Measurements from ENCODE around the gene NSUN4. TPM values are rescaled to one million over a fixed set of nuclear protein-coding genes. Genes with fewer than 3 reads are reported as not detected.

The NSUN4 gene
- total RNA-seq, 1 experiment from 2014 or later: 8.8 TPM

DNA sequence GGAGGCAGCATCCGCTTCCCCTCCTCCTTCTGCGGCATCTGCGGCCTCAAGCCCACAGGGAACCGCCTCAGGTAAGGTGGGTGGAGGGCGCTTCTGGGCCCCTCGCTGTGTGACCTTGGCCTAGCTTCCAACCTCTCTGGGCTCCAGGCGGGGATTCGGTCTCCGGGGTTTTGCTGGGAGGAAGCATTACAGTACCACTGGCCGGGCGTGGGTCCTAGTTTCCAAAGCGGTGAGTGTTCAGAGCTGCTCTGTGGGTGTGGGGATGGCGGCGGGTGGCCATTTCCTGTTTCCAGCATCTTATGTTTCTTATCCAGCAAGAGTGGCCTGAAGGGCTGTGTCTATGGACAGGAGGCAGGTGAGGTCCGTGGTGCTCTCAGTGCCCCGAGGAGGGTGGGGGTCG, 65.1 kb downstream of the NSUN4 start:
- DNase-seq (ENCODE audit: low read depth): no peak

DNA sequence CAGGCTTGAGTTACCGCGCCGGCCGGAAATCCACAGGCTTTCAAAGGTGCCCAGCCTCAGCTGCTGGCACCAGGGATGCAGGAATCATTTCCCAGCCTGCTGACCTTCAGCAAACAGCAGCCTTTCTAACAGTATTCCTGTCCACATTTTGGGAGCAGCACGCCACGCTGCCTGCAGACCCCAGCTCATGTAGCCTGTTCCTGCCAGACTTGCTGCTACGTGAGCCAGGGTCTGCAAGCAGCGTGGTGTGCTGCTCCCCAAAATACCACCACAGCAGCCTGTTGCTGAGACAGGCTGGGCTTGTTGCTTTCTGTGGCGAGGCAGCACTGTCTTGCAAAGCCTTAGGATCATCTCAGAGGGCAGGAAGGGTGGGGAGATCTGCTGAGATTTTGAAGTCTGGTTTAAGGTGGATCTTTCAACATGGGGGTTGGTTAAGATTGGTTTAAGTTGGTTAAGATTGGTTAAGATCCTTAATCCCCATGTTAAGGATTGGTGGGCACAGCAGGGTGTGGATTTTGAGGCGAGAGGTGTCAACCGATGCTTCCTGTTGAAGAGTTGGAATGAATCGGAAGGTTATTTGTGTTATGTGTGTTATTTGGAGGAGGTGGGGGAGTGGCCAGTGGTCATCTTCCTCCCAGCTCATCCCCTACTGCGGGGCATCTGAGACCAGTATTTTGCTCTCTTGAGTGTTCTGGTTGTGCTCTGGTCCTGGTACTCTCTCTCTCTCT, 66.4 kb downstream of the NSUN4 start:
- DNase-seq (ENCODE audit: low read depth): no peak

DNA sequence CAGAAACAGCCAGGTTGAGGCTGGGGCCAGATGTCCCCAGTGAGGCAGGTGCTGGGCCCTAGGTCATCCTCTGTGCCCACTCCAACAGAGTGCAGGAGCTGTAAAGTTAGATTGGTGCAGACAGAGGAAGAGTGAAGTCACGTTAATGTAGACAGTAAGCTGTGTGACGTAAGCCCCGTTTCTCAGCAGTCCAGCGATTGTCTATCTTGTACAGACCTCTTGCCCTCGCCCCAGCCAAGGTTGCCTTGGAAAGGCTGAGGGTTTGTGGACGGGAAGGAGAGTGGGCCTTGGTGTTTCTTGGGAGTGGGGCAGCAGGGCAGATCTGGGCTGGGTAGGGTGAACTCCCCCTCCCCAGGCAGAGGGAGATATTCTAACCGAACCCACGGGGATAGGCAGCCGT, 67.0 kb downstream of the NSUN4 start:
- no peak for DNase-seq (ENCODE audit: low read depth)

DNA sequence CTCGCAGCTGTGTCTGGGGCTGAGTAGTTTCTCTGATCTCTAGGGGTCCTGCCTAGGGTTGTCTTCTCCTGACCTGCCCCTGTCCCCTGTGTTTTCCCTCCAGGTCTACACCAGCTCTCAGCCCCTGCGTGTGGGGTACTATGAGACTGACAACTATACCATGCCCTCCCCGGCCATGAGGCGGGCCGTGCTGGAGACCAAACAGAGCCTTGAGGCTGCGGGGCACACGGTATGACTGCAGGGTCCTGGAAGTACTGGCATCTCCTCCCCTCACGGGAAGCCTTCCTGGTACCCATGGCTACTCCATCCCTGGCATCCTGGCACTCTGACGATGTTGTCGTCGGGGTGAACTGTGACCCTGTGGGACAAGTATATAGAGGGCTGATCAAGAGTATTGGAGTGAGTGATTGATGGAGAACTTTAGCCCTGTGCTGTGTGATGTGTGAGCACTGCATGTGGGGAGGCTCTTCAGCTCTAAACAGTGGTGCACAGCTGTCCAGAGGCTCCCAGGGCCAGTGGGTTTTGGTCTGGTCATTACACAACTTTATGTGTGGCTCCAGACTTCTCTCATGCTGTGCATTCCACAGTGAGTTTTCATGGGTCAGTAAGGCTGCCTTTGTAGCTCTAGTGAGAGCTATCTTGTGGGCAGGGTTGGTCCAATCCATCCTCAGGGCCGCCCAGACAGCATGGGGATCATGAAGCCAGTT, 67.9 kb downstream of the NSUN4 start:
- no peak for DNase-seq (ENCODE audit: low read depth)

DNA sequence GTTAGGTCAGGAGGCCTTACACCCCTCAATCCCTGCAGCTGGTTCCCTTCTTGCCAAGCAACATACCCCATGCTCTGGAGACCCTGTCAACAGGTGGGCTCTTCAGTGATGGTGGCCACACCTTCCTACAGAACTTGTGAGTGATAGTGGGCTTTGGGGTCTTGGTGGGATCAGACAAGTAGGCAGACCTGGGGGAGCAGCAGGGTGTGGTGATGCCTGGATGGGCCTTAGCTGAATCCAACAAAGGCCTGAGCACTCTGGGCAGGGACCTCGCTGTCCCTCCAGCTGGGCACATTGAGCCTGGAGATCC, 68.4 kb downstream of the NSUN4 start:
- no peak for DNase-seq (ENCODE audit: low read depth)

DNA sequence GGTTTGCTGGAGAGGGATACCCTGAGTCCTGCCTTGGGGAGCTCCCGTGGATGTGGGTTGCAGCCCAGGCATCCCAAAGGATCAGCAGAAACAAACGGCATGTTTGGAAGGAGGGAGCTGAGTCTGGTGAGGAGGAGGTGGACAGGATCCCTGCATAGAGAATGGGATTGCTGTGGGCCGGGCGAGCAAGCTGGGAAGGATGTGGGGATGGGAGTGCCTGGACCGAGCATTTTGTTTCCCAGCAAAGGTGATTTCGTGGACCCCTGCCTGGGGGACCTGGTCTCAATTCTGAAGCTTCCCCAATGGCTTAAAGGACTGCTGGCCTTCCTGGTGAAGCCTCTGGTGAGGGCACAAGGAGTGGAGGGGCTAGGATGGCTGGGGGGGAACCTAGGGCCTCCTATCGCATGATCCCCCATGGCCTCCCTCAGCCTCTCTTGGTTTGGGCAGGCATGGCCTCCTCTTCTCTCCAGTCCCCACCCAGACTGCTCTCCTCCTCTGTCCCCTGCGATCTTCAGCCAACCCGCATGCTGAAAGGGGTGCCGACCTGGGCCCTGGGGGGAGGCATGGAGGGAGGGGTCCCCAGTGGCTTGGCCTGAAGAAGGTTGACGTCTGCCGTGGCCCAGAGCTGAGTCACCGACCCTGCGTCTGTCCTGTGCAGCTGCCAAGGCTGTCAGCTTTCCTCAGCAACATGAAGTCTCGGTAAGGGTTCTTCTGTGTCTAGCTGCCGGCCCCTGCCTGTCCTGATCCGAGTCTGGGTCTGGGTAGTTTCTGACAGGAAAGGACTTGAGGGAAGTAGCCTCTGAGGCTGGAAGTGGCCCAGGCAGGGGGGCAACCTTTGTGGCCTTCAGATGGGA, 69.8 kb downstream of the NSUN4 start:
- DNase-seq (ENCODE audit: low read depth): no peak

DNA sequence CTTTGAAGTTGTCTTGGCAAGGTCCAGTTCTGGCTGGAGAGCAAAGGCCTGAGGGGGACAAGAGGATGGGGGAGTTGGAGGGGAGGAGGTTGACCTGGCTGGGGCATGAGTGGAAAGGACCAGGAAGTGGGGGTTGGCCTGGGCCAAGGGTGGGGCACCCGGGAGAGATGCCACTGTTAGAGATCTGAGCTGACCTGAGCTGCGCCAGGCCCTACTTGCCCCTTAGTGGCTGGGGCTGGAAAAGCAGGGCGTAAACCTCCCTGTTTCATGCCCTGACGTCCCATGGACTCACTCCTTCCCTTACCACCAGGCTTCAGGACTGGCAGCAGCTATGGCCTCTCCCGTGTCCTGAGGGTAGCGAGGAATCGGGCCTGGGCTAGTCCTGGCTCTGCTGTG, 70.4 kb downstream of the NSUN4 start:
- no peak for DNase-seq (ENCODE audit: low read depth)

Other genes starting within 250 kb of the NSUN4 start
- 10.5 and 10.8 TPM in 2 replicates for gene PIK3R3, start 208.2 kb upstream of the NSUN4 start, total RNA-seq (2014; rRNA removed; shearing (Covaris generic))
- gene TSPAN1, start 165.7 kb upstream of the NSUN4 start, total RNA-seq (2014; rRNA removed; shearing (Covaris generic)): 0.48 TPM in 1 of 2 replicates, not detected in the other
- gene P3R3URF, start 164.3 kb upstream of the NSUN4 start, total RNA-seq (2014; rRNA removed; shearing (Covaris generic)): not detected in 2 replicates
- 52.9 and 57.0 TPM in 2 replicates for gene POMGNT1, start 142.4 kb upstream of the NSUN4 start, total RNA-seq (2014; rRNA removed; shearing (Covaris generic))
- 4.4 and 4.5 TPM in 2 replicates for gene LURAP1, start 137.5 kb upstream of the NSUN4 start, total RNA-seq (2014; rRNA removed; shearing (Covaris generic))
- gene RAD54L, start 93.0 kb upstream of the NSUN4 start, total RNA-seq (2014; rRNA removed; shearing (Covaris generic)): 12.7 and 13.1 TPM in 2 replicates
- 60.8 and 63.3 TPM in 2 replicates for gene LRRC41, start 37.2 kb upstream of the NSUN4 start, total RNA-seq (2014; rRNA removed; shearing (Covaris generic))
- 747 and 790 TPM in 2 replicates for gene UQCRH, start 37.1 kb upstream of the NSUN4 start, total RNA-seq (2014; rRNA removed; shearing (Covaris generic))
- not detected in 2 replicates for gene FAAH, start 53.5 kb downstream of the NSUN4 start, total RNA-seq (2014; rRNA removed; shearing (Covaris generic))
- not detected in 2 replicates for gene DMBX1, start 149.0 kb downstream of the NSUN4 start, total RNA-seq (2014; rRNA removed; shearing (Covaris generic))
- gene KNCN, start 210.8 kb downstream of the NSUN4 start, total RNA-seq (2014; rRNA removed; shearing (Covaris generic)): not detected in 2 replicates